ENCODE results near the gene SSBP3.

DNA sequence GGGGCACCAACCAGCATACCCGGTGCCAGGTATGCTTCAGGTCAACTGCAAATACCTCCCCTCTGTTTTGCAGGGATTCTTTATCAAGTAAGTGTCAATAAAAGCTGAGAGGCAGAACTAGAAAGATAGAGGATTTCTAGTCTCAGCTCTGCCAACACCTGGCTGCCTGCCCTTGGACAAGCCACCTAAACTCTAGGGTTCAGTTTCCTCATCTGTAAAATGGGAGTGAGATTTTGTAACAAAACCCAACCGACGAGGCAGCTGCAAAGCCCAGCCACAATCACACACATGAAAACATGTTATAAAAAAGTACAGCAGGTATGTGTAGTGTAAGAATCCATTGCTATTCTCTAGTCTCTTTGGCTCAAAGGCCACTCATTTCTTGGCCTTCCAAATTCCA lies 8.2 kb downstream of the SSBP3 start:
- no peak for TF ChIP-seq CTCF (IDR thresholded peaks at IDR 0.05)
- TF ChIP-seq EP300 (IDR thresholded peaks at IDR 0.05) = no peak

Measured in tibial nerve (tissue), 4 donors.